GM12865 (cell line): ENCODE data around the gene DGAT2.

Experiments
- DNase-seq: peaks from one replicate; pipeline ENCODE4 v3.0.0; 2010; ENCODE audit warnings: low read depth
- H3K4me3 ChIP-seq: 2 replicates; pipeline ENCODE4 v1.5.1; 2011; ENCODE audit warnings: mild to moderate bottlenecking, low read depth, low read length, control low read depth
- TF ChIP-seq, protein P1 (sequence below): IDR thresholded peaks from 2 replicates; pipeline ENCODE4 v1.5.1; 2011; ENCODE audit warnings: low read length, control low read depth, low read depth, inconsistent platforms; ENCODE audit not compliant: insufficient read depth; ENCODE audit errors: missing control alignments

The DGAT2 gene

GRCh38 chr11:75814677-75815344, 46.2 kb downstream of the DGAT2 start, which contains the start of gene UVRAG:
TSS of gene UVRAG (plus strand) at chr11:75815210. CDS start at chr11:75815408, 198 bp downstream.
- peak; percentile 99 for DNase-seq

GRCh38 chr11:75815345-75816168, 47.0 kb downstream of the DGAT2 start:
- DNase-seq, result peak; percentile 67
- H3K4me3 ChIP-seq, result peak overlapping the region; percentile 94
- TF ChIP-seq, protein P1, sequence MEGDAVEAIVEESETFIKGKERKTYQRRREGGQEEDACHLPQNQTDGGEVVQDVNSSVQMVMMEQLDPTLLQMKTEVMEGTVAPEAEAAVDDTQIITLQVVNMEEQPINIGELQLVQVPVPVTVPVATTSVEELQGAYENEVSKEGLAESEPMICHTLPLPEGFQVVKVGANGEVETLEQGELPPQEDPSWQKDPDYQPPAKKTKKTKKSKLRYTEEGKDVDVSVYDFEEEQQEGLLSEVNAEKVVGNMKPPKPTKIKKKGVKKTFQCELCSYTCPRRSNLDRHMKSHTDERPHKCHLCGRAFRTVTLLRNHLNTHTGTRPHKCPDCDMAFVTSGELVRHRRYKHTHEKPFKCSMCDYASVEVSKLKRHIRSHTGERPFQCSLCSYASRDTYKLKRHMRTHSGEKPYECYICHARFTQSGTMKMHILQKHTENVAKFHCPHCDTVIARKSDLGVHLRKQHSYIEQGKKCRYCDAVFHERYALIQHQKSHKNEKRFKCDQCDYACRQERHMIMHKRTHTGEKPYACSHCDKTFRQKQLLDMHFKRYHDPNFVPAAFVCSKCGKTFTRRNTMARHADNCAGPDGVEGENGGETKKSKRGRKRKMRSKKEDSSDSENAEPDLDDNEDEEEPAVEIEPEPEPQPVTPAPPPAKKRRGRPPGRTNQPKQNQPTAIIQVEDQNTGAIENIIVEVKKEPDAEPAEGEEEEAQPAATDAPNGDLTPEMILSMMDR, result no peak

More at GRCh38 chr11:75814677-75815344, 46.2 kb downstream of the DGAT2 start, which contains the start of gene UVRAG:
- TF ChIP-seq, protein P1, result no peak
- H3K4me3 ChIP-seq, result peak within 1 kb of the TSS; percentile 94

DNA sequence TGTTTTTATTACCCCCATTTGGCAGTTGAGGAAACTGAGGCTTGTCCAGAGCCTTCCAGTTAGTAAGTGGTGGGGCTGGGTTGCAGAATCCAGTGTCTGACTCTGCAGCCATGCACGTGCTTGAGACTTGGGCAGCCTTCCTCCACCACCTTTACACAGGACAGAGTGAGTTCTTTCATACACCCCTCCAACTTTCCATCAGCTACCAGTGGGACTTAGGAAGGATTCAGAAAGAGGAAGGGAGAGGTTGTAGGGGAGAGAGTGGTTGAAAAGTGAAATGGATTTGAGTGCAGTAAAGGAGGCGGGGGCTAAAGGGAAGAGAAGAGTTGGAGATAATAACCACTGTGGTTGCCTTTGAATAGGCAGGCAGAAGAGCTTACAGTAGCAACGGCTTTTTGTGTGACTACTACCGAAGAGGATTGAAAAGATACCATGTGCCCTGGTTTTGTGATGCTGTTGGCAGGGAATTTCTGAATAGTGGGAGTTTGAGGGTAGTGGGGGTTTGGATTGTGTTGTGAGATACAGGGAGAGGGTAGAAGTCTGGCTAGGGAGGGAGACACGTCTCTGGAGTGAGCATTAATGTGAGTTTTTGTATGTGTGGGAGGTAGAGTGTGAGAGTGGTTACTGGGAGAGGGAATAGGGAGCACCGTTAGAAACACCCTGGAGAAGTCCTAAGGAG, 48.1 kb downstream of the DGAT2 start:
- DNase-seq, result no peak
- TF ChIP-seq, protein P1, result no peak
- H3K4me3 ChIP-seq, result peak overlapping the region; percentile 94

DNA sequence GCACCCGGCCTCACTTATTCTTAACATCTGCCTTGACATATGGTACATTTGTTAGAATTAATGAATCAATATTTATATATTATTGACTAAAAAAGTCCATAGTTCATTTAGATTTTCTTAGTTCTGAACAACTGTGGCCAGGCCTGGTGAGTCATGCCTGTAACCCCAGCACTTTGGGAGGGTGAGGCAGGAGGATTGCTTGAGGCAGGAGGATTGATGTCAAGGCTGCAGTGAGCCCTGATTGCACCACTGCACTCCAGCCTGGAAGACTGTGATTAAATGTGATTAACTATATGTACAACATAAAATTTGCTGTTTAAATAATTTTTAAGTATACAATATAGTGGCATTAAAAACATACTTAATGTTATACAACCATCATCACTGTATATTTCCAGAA, 52.1 kb downstream of the DGAT2 start:
- TF ChIP-seq, protein P1, result no peak
- no peak overlapping the region for H3K4me3 ChIP-seq
- no peak for DNase-seq

- no peak overlapping the region for H3K4me3 ChIP-seq
- TF ChIP-seq, protein P1, result no peak
- DNase-seq, result no peak
Observed at GRCh38 chr11:75821202-75821601, 52.6 kb downstream of the DGAT2 start.

DNA sequence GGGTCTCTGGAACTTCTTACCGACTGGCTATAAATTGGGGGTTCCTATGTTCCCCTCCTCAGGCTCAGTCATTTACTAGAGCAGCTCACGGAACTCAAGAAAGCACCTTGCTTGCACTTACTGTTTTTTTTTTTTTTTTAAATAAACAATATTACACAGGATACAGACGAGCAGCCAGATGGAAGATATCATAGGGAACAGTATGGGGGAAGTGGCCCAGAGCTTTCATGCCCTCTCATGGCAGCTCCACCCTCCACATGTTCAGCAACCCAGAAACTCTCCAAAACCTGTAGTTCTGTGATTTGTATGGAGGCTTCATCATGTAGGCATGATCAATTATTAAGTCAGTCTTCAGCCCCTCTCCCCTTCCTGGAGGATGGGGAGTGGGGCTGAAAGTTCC, 54.0 kb downstream of the DGAT2 start:
- H3K4me3 ChIP-seq, result peak overlapping the region; percentile 2; the same call in 1 of the 2 replicates
- DNase-seq, result no peak
- TF ChIP-seq, protein P1, result no peak
